AG04450 (cell line): Measurements from ENCODE around the gene BRD9. TPM values are rescaled to one million over a fixed set of nuclear protein-coding genes. Genes with fewer than 3 reads are reported as not detected.
A peak's percentile ranks its signal among the peaks of the same experiment; 100 is the strongest.

Experiments
- CTCF ChIA-PET: fragments of 300-600, 350-600 bp; formaldehyde crosslinking; extraction: SDS; loops from one replicate; lab custom pipeline; 2022; ENCODE audit warnings: antibody characterized with exemption, inconsistent platforms; lab: Charles Lee
- POLR2A ChIA-PET: fragments of 350-600 bp; formaldehyde crosslinking; extraction: SDS; loops from one replicate; lab custom pipeline; 2021; ENCODE audit warnings: antibody characterized with exemption, inconsistent platforms; lab: Yijun Ruan, JAX
- DNase-seq: peaks from one replicate; pipeline ENCODE4 v3.0.0-alpha.2; 2011; ENCODE audit warnings: low read depth, low spot score
- H3K27ac ChIP-seq: one replicate; pipeline ENCODE4 v1.5.1; 2012; ENCODE audit warnings: low read depth, low read length, control low read depth
- H3K27me3 ChIP-seq: one replicate; pipeline ENCODE4 v1.6.0; 2012; ENCODE audit warnings: low read length; ENCODE audit not compliant: control insufficient read depth, insufficient read depth
- H3K4me3 ChIP-seq: 2 replicates; pipeline ENCODE4 v1.5.1; 2011; ENCODE audit warnings: mild to moderate bottlenecking, low read depth, low read length, control low read depth
- H3K9me3 ChIP-seq: 2 replicates; pipeline ENCODE4 v1.5.1; 2012; ENCODE audit warnings: low read length; ENCODE audit not compliant: control insufficient read depth, insufficient read depth
- CTCF ChIP-seq: IDR thresholded peaks from 2 replicates; pipeline ENCODE4 v1.5.1; 2011; ENCODE audit warnings: low read depth, low read length, control low read depth, inconsistent platforms
- polyA plus RNA-seq: library from polyadenylated mRNA; depleted of rRNA; stranded (reverse); fragments of >200 nt; gene quantifications from 2 replicates; pipeline ENCODE4 v1.2.3, GENCODE V29; 2011

The BRD9 gene
- polyA plus RNA-seq, 1 experiment: 10.6 TPM

GRCh38 chr5:927172-928015, 34.8 kb upstream of the BRD9 start:
- Histone ChIP-seq H3K4me3 (no peak overlapping the region), H3K27ac (no peak overlapping the region), H3K27me3 (peaks cover 20% of the 10 kb centered on the region), H3K9me3 (peaks cover 4% of the 10 kb centered on the region; the same call in 1 of the 2 replicates)
- DNase-seq: no peak
- no peak; the same call in 1 of the 2 replicates for TF ChIP-seq CTCF
- ChIA-PET POLR2A (no interaction called here), CTCF (no interaction called here)

GRCh38 chr5:926417-927171, 34.0 kb upstream of the BRD9 start:
- Histone ChIP-seq H3K27me3 (peaks cover 13% of the 10 kb centered on the region), H3K27ac (no peak overlapping the region), H3K9me3 (peaks cover 4% of the 10 kb centered on the region; the same call in 1 of the 2 replicates), H3K4me3 (peak overlapping the region; percentile 34)
- TF ChIP-seq CTCF: peak; percentile 37; the same call in 1 of the 2 replicates
- no peak for DNase-seq
- ChIA-PET POLR2A (no interaction called here), CTCF (interaction anchor here (0.5 to 0.9 kb wide), 4 partner anchors 12 to 386 kb away, joined by 3 read pairs; no protein-coding TSS in a partner anchor)

GRCh38 chr5:923281-923873, 30.8 kb upstream of the BRD9 start:
- TF ChIP-seq CTCF: peak; percentile 96
- Histone ChIP-seq H3K4me3 (no peak overlapping the region), H3K9me3 (peaks cover 4% of the 10 kb centered on the region; the same call in 1 of the 2 replicates), H3K27ac (no peak overlapping the region), H3K27me3 (peaks cover 13% of the 10 kb centered on the region)
- ChIA-PET POLR2A (interaction anchor here (0.7 kb wide), 1 partner anchor 34 kb away, joined by 3 read pairs; no protein-coding TSS in a partner anchor), CTCF (interaction anchor here (0.6 to 1.9 kb wide), 24 partner anchors 9 to 731 kb away, joined by 3 to 28 read pairs (median 4); partner anchors contain the start of gene NKD2)
- peak; percentile 11 for DNase-seq

DNA sequence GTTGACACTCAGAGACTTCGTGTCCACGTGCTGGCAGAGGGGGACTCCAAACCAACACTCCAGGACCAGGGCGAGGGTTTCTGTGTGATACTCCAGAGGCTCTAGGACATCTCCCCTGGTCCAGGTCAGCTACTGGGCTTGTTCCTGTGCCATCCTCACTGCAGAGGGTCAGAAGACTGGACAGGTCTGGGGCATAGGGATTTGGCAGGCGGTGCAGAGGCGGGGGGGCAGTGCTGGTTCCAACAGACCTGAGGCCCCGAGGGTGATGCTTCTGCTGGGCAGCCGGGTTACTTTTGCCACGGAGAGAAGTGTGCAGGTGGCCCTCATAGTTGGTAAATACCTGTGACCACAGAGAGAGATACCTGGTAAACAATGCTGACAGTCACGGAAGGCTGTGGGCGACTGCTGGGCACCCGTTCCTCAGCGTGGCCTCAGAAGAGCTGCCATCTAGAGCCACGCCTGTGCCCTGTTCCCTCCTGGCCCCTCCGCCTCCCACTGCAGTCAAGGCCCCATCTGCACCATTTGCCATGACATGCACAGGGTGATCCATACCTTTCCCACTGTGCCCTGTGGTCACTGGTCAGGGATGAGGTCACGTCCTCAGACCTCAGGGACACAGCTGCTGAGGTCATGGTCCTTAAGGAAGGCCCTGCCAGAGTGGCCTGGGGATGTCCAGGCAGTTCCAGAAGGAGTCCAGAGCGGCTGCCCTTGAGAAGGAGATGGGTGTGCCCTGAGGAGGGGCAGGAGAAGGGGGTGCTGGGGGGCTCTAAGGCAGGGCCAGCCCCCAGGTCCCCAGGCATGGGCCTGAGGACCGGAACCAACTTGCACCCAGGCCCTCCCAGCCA, 30.1 kb upstream of the BRD9 start:
- H3K27me3 ChIP-seq: peaks cover 13% of the 10 kb centered on the region
- no peak overlapping the region for H3K27ac ChIP-seq
- H3K4me3 ChIP-seq: no peak overlapping the region
- POLR2A ChIA-PET: no interaction called here
- DNase-seq: no peak
- CTCF ChIA-PET: interaction anchor here (0.9 to 1.9 kb wide), 11 partner anchors 11 to 252 kb away, joined by 3 to 28 read pairs (median 7); no protein-coding TSS in a partner anchor
- peaks cover 4% of the 10 kb centered on the region; the same call in 1 of the 2 replicates for H3K9me3 ChIP-seq
- TF ChIP-seq CTCF: no peak
